GM12878 (cell line): ENCODE data around the gene SLC25A26. TPM values are rescaled to one million over a fixed set of nuclear protein-coding genes. Genes with fewer than 3 reads are reported as not detected.

Experiments used
- BCL11A ChIP-seq: IDR thresholded peaks from 2 replicates; pipeline ENCODE4 v1.6.1; 2011; ENCODE audit warnings: low read depth, low read length
- NR2C2 ChIP-seq: IDR thresholded peaks from 2 replicates; pipeline ENCODE4 v1.6.1; 2011; ENCODE audit warnings: borderline replicate concordance, low read depth; ENCODE audit not compliant: control insufficient read depth, insufficient read length
- POLR2AphosphoS5 ChIP-seq: IDR thresholded peaks from 2 replicates; pipeline ENCODE4 v1.6.1; 2011; ENCODE audit warnings: mild to moderate bottlenecking, low read length, inconsistent platforms
- RAD51 ChIP-seq: fragments of 450-650 bp; IDR thresholded peaks from 2 replicates; pipeline ENCODE4 v1.6.1; 2016; ENCODE audit warnings: moderate library complexity, mild to moderate bottlenecking, inconsistent platforms
- SIN3A ChIP-seq: IDR thresholded peaks from 2 replicates; pipeline ENCODE4 v1.6.1; 2012; ENCODE audit warnings: low read depth, low read length, improper control_type of control experiment
- SUPT20H ChIP-seq: IDR thresholded peaks from 2 replicates; pipeline ENCODE4 v1.6.1; 2011; ENCODE audit warnings: low read depth, mild to moderate bottlenecking, low read length, moderate library complexity, borderline replicate concordance; ENCODE audit not compliant: control insufficient read depth
- YBX1 ChIP-seq: fragments of 450-650 bp; IDR thresholded peaks from 2 replicates; pipeline ENCODE4 v1.6.1; 2016; ENCODE audit warnings: antibody characterized with exemption
- ZNF217 ChIP-seq: fragments of 450-650 bp; IDR thresholded peaks from 2 replicates; pipeline ENCODE4 v1.6.1; 2017; ENCODE audit warnings: antibody characterized with exemption, mild to moderate bottlenecking
- polyA plus RNA-seq, 11 experiments: library from polyadenylated mRNA; depleted of rRNA in 4 of 11; unstranded in 6 of 11; stranded (reverse) in 5 of 11; fragments of >200 nt; fragmentation: Nextera tagmentation in 4 of 11; fragmentation: Illumina TruSeq in 1 of 11; extraction: Ambion mirVana in 4 of 11; extraction: Trizol in 1 of 11; gene quantifications; 1 replicate in 1 of 11; 2 replicates in 10 of 11; pipeline versions ENCODE4 v1.2.1 to v1.2.3, GENCODE V29; 2011 to 2016; ENCODE audit warnings: inconsistent platforms in 2 of 11, missing spikeins in 2 of 11, low read depth in 1 of 11
- total RNA-seq, 4 experiments: library from RNA; depleted of rRNA in 3 of 4; stranded (reverse); fragments of >200 nt in 3 of 4; fragmentation: Illumina TruSeq in 1 of 4; extraction: Trizol in 1 of 4; gene quantifications; 2 replicates each; pipeline versions ENCODE4 v1.2.1 to v1.2.3, GENCODE V29; 2013 to 2021
- TF ChIP-seq, protein P1 (sequence below): IDR thresholded peaks from 2 replicates; pipeline ENCODE4 v1.6.1; 2012; ENCODE audit warnings: mild to moderate bottlenecking, low read depth, low read length
- TF ChIP-seq, protein P2 (sequence below): fragments of 150-350 bp; IDR thresholded peaks from 2 replicates; pipeline ENCODE4 v1.6.1; 2016; ENCODE audit warnings: low read depth, low read length
- TF ChIP-seq, protein P3 (sequence below): IDR thresholded peaks from 2 replicates; pipeline ENCODE4 v1.6.1; 2011; ENCODE audit warnings: borderline replicate concordance, low read depth, mild to moderate bottlenecking, moderate library complexity, low read length; ENCODE audit not compliant: insufficient read depth, poor library complexity, severe bottlenecking

Gene SLC25A26
- total and polyA plus RNA-seq, 10 of the 15 experiments (the other 5 are each of a cell fraction or from before 2014, with no cell fraction given) = 14.6 to 49.7 (median 24.9) TPM

DNA sequence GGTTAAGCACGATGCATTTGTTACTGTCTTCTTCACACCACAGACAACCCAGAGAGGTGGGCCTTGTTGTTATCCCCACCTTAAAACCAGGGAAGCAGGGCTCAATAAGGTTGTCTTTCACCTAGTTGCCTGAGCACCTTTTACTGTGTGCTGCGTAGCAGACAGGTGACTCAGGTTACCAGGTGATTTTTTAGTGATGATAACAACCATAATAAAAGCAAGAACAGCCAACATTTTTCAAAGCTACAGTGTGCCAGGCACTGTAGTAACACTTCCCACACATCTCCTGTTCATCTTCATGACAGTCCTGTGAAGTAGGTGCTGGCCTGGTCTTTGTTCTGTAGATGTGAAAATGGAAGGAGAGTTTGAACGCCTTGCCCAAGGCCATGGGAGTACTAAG is 132.2 kb downstream of the SLC25A26 start (continued):
- TF ChIP-seq, protein P1, sequence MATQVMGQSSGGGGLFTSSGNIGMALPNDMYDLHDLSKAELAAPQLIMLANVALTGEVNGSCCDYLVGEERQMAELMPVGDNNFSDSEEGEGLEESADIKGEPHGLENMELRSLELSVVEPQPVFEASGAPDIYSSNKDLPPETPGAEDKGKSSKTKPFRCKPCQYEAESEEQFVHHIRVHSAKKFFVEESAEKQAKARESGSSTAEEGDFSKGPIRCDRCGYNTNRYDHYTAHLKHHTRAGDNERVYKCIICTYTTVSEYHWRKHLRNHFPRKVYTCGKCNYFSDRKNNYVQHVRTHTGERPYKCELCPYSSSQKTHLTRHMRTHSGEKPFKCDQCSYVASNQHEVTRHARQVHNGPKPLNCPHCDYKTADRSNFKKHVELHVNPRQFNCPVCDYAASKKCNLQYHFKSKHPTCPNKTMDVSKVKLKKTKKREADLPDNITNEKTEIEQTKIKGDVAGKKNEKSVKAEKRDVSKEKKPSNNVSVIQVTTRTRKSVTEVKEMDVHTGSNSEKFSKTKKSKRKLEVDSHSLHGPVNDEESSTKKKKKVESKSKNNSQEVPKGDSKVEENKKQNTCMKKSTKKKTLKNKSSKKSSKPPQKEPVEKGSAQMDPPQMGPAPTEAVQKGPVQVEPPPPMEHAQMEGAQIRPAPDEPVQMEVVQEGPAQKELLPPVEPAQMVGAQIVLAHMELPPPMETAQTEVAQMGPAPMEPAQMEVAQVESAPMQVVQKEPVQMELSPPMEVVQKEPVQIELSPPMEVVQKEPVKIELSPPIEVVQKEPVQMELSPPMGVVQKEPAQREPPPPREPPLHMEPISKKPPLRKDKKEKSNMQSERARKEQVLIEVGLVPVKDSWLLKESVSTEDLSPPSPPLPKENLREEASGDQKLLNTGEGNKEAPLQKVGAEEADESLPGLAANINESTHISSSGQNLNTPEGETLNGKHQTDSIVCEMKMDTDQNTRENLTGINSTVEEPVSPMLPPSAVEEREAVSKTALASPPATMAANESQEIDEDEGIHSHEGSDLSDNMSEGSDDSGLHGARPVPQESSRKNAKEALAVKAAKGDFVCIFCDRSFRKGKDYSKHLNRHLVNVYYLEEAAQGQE = no peak
- TF ChIP-seq SUPT20H (no peak), RAD51 (no peak), YBX1 (no peak), POLR2AphosphoS5 (no peak), NR2C2 (no peak), SIN3A (no peak), ZNF217 (no peak), BCL11A (no peak)
- TF ChIP-seq, protein P2, sequence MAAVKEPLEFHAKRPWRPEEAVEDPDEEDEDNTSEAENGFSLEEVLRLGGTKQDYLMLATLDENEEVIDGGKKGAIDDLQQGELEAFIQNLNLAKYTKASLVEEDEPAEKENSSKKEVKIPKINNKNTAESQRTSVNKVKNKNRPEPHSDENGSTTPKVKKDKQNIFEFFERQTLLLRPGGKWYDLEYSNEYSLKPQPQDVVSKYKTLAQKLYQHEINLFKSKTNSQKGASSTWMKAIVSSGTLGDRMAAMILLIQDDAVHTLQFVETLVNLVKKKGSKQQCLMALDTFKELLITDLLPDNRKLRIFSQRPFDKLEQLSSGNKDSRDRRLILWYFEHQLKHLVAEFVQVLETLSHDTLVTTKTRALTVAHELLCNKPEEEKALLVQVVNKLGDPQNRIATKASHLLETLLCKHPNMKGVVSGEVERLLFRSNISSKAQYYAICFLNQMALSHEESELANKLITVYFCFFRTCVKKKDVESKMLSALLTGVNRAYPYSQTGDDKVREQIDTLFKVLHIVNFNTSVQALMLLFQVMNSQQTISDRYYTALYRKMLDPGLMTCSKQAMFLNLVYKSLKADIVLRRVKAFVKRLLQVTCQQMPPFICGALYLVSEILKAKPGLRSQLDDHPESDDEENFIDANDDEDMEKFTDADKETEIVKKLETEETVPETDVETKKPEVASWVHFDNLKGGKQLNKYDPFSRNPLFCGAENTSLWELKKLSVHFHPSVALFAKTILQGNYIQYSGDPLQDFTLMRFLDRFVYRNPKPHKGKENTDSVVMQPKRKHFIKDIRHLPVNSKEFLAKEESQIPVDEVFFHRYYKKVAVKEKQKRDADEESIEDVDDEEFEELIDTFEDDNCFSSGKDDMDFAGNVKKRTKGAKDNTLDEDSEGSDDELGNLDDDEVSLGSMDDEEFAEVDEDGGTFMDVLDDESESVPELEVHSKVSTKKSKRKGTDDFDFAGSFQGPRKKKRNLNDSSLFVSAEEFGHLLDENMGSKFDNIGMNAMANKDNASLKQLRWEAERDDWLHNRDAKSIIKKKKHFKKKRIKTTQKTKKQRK = no peak
- TF ChIP-seq, protein P3, sequence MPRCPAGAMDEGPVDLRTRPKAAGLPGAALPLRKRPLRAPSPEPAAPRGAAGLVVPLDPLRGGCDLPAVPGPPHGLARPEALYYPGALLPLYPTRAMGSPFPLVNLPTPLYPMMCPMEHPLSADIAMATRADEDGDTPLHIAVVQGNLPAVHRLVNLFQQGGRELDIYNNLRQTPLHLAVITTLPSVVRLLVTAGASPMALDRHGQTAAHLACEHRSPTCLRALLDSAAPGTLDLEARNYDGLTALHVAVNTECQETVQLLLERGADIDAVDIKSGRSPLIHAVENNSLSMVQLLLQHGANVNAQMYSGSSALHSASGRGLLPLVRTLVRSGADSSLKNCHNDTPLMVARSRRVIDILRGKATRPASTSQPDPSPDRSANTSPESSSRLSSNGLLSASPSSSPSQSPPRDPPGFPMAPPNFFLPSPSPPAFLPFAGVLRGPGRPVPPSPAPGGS = no peak
